Astrocyte (in vitro differentiated cells and primary cell): ENCODE measurements around the gene TARM1.
"Not testable (repeated sequence)": the region's sequence is repeated elsewhere in the genome, so short reads cannot be mapped to it uniquely, and the experiment has no call there.

Experiments used
- CTCF ChIP-seq: IDR thresholded peaks from 2 replicates; pipeline ENCODE4 v1.5.1; 2011; ENCODE audit warnings: low read depth, mild to moderate bottlenecking, inconsistent platforms, low read length, moderate library complexity; ENCODE audit not compliant: insufficient read depth
- EZH2 ChIP-seq: IDR thresholded peaks from 2 replicates; pipeline ENCODE4 v1.6.1; 2012; ENCODE audit warnings: mild to moderate bottlenecking, low read length, inconsistent platforms; ENCODE audit not compliant: insufficient read depth

- TF ChIP-seq CTCF, EZH2: not testable (repeated sequence)
Observed at GRCh38 chr19:54095859-54096616, 14.9 kb upstream of the TARM1 start.
